GM19438 (cell line): ENCODE results near the gene TMEM63A.
A peak's percentile ranks its signal among the peaks of the same experiment; 100 is the strongest.
"Not testable (repeated sequence)": the region's sequence is repeated elsewhere in the genome, so short reads cannot be mapped to it uniquely, and the experiment has no call there.

Source experiments
- ATAC-seq: cut with Tn5 transposase; IDR thresholded peaks from one replicate; pipeline ENCODE4 v1.9.1; 2021; ENCODE audit warnings: low read depth; ENCODE audit not compliant: unreplicated experiment

TMEM63A gene

DNA sequence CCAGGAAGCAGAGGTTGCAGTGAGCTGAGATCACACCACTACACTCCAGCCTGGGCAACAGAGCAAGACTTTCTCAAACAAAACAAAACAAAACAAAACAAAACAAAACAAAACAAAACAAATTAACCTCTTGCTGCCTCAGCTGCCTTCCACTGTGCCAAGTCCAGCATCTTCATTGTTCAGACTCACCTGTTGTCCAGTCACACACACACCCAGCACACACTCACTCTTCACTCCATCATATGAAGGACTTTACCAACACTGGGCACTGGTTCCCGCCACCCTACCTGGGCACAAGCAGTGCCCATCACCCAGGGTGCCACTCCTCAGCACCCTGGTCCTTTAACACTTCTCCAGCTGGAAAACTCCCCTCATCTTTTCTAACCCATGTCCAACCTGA lies 27.3 kb upstream of the TMEM63A start:
- ATAC-seq: no peak

DNA sequence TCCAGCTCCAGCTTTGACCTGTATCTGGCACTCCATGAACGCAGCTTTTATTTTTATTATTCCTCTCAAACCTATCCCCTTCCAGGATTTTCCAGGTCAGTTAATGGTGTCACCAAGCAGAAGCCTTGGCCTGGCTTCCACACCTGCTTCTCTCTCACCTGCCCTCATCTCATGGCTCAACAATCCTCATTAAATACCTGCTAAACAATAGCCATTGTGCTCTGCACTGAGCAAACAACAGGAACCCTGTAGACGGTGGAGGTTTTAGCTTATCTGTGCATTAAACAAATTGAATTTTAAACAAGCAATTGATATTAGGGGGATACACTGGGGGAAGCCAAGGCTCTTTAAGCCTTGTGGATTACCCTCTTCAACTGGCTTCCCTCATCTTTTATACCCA lies 26.6 kb upstream of the TMEM63A start:
- no peak for ATAC-seq

DNA sequence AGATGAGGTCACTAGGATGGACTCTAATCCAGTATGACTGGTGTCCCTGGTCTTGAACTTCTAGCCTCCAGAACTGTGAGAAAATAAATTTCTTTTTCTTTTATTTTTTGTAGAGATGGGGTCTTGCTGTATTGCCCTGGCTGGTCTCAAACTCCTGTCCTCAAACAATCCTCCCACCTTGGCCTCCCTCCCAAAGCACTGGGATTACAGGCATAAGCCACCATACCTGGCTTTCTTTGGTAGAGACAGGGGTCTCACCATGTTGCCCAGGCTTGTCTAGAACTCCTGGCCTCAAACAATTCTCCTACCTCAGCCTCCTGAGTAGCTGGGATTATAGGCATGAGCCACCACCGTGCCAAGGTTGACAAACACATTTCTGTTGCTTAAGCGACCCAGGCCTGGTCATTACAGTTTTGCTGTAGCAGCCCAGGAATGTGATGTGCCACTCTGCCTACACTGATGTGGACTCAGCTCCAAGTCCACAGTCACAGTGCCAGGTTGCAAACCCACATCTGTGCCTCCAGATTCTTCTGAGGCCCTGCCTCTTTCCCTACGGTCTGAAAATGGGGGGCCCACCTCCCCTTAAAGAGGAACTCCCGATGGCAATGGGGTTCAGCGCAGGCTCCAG lies 25.9 kb upstream of the TMEM63A start:
- ATAC-seq: no peak

DNA sequence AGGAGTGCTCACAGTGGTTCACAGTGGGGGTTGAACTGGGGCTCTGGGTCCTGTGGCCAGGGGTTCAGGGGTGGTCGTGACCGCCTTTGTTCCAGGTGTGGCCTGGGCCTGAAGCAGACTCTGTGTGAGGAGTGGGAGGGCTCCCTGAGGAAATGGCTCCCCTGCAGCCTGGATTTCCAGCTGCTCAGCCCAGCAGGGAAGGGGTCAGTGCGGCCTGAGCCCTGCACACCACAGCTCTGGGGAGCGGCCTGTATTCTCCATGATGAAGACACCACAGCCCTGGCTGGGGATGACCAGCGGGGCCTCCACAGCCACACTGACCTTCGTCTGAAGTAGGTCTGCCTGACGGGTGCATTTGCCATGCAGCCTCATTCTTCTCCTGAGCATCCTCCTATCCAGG lies 25.2 kb upstream of the TMEM63A start:
- ATAC-seq: no peak

DNA sequence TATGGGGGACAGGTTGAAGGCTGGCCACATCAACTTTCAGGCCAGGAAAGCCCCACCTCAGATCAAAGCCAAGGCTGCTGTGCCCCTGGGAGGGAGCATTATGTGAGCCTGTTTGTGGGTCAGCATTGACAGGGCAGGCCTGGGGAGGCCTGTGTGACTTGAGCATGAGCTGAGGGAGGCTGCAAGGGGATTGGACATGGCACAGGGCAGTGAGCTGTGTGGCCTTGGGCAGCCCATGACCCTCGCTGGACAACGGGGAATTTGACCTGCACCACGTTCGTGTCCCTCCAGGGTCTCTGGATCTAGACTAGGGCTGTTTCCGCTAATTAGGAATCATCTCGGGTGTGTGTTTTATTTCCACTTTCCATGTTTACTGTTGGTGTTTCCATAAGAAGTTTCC lies 24.3 kb upstream of the TMEM63A start:
- no peak for ATAC-seq

DNA sequence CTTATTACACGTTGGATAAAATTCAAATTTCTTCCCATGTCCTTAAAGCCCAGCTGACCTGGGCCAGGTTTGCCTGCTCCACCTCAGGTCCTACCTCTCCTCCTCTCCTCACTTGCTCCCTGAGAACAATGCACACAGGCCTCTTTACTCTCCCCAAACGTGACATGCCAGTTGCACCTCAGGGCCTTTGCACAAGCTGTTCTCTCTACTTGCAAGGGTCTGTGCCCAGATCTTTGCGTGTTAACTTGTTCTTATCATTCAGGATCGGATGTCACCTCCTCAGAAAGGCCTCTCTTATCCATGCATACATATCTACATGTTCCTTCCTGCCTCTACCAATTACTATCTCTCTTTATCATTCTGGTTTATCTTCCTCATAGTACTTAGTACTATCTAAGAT lies 21.4 kb upstream of the TMEM63A start:
- no peak for ATAC-seq

DNA sequence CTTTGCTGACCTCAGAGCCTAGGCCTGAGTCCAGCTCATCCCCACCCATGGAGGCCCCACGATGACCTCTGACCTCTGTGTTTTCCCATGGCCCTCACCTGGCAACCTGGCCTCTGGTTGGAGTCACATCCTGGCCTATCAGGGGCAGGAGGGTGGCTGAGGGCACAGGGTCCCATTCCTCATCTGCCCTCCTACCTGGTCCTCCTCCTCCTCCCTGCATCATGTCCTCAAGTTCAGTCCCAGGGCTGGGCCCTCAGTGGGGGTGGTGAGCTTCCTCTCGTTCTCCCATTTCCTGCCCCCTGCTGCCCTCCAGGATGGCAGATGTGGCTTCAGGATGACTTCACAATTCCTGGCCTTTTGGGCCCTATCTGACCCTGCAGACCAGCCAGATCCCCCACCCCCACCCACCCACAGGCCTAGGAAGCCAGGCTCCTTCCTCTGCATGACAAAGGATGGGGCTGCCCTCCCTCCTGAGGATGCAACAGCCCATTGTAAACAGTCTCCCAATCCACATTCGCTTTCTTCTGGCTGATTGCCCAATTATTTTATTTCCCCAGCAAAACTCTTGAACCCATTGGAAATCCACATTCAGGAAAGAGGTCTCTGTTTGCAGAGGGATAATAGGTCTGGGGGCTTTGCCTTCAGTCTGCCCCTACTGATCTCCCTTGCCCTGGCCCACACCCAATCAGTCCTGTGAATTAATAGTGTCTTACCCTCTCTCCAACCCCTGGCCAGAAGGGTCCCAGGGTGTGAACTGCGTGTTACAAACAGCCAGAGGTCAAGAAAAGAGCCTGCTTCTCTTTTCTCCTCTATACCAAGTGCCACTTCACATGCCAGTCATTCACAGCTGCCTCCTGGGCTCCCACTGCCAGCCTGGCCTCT lies 17.1 kb upstream of the TMEM63A start:
- ATAC-seq: no peak

DNA sequence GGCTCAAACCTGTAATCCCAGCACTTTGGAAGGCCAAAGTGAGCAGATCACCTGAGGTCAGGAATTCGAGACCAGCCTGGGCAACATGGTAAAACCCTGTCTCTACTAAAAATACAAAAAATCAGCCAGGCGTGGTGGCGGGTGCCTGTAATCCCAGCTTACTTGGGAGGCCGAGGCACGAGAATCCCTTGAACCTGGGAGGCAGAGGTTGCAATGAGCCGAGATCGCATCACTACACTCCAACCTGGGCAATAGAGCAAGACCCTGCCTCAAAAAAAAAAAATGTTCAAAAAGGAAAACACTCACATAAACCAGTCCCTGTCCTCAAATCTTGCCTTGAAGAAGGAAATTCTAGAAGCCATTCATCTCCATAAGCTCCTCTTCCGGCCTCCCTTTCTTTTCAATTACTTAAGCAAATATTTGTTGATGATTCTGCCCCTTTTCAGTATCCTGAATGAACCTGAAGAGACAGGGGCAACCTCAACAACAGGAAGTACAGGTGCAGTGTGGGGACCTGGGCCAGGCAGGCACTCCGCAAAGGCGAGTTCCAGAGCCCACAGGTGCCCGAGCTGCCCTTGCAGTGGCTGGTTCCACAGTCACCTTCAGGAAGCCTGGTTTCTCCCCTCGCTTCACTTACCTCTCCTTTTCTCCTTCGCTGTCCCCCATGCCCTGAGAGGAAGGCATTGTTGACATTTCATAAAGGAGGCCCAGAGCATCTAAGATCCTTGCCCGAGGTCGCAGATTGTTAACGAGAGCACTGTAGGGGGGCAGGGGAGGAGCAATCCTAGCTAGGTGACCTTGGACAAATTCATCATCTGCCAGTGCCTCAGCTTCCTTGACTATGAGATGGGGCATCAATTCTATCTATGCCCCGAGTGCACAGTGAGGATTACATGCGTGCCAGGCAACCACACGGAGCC lies 15.7 kb upstream of the TMEM63A start:
- no peak for ATAC-seq

DNA sequence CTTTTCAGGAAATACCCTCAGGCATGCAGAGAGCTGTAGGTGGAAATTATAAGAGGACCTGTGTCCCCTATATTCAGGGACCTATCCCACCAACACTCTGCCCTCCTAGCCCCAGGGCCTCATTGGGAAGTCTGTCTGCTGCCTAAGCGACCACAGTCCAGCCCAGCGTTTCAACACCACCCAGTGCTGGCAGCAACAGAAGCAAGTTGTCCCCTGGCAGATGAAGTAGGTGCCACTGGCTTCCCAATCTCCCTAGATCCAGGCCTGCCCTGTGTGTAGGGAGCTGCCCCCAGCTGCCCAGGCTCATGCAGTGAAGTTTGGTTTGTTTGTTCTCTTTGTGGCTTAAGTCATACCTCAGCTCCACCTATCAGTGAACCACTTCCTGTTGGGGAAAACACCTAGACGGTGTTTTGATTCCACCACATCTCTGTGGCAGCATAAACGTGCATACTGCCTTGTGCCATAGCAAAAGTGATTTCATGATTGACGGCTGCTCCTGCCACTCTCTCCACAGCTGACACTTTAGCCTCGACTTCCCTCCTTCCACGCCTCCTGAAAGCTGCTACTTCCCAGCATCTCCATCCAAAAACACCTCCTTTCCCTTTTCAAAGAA lies 14.9 kb upstream of the TMEM63A start:
- peak; percentile 100 for ATAC-seq

DNA sequence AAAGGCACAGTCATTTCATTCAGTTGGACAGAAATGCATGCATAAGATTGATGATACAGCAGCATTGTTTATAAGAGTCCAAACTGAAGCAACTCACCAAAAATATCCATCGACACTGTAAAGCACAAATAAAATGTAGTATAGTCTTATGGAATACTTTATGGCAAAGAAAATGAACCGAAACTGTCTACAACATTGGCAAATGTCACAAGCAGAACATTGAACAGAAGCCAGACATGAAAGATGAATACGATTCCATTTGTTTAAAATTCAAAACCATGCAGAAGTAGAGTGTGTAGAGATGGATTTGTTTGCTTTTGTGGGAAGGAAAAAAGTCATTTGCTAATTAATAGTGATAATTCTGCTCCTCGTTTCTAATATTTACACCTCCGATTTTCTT lies 14.3 kb upstream of the TMEM63A start:
- no peak for ATAC-seq

DNA sequence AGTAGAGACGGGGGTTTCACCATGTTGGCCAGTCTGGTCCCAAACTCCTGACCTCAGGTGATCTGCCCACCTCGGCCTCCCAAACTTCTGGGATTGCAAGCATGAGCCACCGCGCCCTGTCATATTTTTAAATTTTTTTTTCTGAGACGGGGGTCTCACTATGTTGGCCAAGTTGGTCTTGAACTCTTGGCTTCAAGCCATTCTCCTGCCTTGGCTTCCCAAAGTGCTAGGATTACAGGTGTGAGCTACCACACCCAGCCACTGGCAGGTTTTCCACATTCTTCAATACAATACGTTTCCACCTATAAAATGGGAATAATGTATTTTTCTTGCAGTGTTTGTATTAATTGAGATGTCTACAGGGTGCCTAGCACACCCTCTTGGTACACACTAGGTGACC lies 10.1 kb upstream of the TMEM63A start:
- no peak for ATAC-seq

DNA sequence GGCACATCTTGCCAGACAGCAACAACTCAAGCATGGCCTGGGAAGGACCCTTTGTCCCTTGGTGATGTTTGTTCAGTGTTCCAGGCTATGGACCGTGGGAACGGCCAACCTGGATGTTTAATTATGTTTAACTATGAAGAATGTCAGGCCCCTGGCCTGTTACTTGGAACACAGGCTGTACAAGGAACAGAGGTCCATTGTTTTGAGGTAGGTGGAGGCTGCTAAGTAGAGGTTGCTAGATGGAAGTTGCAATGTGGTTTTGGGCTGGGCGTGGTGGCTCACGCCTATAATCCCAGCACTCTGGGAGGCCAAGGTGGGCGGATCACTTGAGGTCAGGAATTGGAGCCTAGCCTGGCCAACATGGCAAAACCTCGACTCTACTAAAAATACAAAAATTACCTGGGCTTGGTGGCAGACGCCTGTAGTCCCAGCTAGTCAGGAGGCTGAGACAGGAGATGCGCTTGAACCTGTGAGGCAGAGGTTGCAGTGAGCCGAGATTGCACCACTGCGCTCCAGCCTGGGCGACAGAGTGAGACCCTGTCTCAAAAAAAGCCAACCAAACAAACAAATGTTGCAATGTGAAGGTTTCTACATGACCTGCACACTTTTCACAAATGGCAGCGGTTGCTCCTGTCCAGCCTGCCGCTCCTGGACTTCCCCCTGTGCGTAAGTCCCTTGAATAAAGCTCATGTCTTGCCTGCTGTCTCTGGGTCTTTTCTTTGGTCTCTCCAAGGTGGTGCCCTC lies 9.2 kb upstream of the TMEM63A start:
- ATAC-seq: no peak

DNA sequence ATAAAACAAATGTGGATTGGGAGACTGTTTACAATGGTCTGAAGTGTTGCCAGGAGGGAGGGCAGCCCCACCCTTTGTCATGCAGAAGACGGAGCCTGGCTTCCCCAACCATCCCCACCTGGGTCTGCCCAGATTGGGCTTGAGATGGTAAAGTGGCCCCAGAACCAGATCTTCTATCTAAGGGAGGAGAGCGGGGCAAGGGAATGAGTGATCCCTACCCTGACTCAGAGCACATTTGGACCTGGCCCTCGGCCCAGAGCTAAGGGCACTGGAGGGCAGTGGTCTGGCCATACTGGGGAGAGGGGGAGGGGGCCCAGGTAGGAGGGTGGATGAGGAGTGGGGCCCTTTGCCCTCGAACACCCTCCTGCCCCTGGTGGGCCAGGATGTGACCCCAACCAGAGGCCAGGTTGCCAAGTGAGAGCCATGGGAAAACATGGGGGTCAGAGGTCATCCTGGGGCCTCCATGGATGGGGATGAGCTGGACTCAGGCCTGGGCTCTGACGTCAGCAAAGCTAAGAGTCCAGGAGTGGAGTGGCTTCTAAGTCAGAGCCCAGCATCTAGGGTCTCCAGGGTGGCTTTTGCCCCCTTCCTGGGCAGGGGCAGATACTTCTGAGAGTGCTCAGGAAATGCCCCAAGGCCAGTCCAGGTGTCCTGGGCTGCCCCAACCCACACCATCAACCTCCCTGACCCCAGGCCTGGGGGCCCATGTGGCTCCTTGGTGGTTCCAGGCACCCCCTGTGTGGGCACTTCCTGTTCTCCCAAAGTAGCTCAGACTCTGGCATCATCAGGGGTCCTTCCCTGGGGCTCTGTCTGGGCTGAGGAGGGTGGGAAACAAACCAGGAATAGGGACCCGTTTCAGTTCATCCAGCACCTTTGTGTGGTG lies 8.4 kb upstream of the TMEM63A start:
- no peak for ATAC-seq

DNA sequence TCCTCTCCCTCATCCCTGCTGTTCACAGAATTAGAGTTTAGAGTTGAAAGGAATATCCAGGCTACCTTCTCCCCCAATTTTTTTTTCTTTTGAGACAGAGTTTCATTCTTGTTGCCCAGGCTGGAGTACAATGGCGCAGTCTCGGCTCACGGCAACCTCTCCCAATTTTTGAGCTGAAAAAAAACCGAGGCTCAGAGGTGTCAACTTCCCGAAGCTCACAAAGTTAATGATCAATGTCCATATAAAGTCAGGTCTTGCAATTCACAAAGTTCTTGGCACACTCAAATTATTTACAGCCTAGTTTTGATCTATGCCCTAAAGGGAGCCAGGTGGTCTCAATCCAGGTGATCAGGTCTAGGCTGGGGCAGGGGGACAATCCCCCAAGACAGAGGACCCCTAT lies 7.6 kb upstream of the TMEM63A start:
- no peak for ATAC-seq

DNA sequence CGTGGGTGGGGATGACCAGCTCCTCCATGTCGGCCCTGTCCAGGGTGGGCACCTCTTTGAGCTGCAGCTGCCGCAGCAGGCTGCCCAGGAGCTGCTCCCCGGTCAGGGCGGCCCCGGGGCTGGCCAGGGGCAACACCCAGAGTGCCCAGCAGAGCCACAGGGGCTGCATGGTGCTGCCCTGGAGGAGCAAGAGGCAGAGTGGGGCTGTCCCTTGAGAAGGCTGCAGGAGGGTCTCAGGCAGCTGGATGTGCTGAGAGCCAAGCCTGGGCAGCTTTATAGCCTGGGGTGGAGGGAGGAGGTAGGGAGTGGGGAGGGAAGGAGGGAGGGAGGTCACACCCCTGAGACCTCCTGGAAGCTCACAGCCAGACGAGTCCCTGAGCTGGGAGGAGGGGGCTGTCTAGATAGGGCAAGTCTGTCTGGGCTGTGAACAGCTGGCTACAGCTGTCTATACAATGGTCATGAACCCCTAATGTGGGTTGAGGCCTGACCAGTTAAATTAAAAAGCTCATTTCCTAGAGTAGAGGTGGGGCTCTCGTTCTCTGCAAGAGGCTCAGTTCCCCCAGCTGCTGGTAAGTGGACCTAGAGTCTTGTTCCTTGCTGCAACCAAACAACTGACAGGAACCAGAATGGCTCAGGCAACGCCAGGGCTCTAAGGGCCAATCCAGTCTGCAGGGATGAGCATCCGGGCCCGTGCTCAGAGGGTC lies 6.9 kb upstream of the TMEM63A start, which contains the start of gene LEFTY1:
TSS of gene LEFTY1 (minus strand) at position 249 of the 704 bp plus-strand sequence. CDS start at position 169, 80 bp downstream.
- no peak for ATAC-seq

DNA sequence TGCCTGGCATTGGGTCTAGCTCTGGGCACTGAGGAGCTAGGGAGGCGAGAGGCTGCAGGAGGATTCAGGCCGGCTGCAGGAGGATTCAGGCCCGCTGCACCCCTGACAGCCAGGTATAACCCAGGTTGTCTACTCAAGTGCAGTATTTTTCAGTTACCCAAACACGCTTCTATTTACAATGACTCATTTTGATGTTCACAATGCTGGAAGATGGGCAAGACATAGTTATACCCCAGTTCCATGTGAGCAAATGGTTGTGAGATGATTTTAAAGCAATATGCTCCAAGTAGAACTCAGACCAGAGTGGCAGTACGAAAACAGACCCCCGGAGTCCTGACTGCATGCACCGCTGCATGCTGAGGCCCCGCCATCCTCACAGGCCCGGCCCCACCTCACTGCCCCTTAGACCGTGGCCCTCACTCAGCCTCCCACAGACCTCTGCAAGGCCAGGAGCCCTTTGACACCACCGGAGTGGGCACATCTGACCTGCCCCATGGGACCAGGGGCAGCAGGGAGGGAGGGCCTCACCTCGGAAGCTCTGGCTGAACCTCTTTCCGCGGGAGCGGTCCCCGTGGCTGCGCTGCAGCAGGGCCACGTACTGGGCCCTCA lies 6.2 kb upstream of the TMEM63A start:
- no peak for ATAC-seq

DNA sequence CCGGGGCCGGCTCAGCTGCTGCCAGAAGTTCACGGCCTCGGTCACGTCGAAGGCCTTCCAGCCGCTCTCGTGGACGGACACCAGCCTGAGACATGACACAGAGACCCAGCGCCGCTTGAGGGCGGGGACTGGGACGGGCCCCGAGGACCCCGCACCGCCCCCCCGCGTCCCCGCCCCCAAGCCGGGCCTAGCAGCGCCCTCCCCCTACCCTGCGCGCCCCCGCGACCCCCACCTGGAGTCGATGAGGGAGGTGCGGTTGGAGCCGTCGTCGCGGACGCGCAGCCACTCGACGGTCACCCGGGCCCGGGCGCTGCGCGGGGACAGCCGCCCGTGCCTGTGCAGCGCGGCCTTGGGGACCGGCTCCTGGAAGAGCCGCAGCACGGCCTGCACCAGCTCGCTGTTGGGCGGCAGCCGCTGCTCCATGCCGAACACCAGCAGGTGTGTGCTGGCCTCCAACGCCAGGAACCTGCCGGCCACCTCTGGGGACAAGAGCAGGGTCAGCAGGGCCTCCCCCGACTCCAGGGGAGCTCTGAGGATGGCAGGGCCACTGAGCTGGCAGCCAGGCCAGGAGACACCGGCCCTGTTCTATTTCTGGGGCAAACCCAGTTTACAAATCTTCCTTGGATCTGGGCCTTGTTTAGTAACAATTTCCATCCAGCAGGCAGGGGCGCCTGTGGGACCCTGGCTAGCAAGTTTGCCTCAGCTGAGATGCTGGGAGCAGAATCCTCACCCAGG lies 5.5 kb upstream of the TMEM63A start:
- not testable (repeated sequence) for ATAC-seq

DNA sequence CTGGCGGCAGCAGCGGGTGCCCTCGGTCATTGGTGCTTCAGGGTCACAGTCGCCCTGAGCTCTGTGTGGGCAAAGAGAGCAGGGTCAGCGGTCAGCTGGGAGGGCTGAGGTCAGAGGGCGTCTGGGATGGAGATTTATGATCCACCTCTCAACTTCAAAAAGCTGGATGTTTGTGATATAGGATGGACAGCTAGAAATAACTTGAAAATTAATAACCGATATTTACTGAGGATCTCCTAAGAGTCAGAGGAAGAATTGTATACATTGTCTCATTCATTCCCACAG lies 4.8 kb upstream of the TMEM63A start:
- ATAC-seq: no peak
